ENCODE results near the gene CACNB1. TPM values are rescaled to one million over a fixed set of nuclear protein-coding genes. Genes with fewer than 3 reads are reported as not detected.

Gene CACNB1
- total and polyA plus RNA-seq, 2 of the 13 experiments (the other 11 are each of a cell fraction or from before 2014, with no cell fraction given) = 0.75 to 1.5 TPM

DNA sequence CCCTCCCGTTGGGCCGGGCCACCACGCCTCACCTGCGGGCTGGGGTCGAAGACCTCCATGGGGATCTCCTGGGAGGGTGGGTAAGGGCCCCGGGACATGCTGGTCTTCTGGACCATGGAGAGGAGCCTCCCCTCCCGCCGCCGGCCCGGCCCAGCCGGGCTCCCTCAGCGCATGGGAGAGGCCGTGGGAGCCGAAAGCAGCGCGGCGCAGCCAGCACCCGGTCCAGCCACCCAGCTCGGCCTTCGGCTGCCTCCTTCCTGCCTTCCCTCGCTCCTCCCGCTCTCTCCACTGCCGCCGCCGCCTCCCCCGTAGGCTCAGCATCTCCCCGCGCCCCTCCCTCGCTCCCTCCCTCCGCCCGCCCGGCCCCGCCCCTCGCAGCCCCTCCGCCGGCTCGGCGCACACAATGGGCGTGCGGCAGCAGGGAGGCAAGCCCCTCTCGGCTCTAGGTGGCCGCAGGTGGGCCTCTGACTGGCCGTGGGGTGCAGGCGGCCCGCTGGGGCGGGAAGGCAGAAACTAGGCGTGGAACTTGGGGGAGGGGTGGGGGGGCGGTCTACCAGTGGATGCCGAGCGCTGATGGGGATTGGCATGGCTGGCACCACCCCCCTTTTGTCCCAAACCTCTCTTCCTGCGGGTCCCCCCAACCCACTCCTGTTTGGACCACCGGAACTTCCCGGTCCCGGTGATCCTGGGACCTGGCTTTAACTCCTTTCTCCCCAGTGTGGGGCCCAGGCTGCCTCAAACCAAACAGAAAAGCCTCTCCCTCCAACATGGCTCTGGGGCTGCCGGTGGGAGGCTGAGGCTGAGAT is at the start of gene CACNB1 (continued):
- TF ChIP-seq RORA (CRISPR knock-in tag; IDR thresholded peaks at IDR 0.05) (no peak), PTBP1 (IDR thresholded peaks at IDR 0.05; ENCODE audit: low read depth, low read length, poor library complexity, severe bottlenecking) (no peak), ZNF615 (CRISPR knock-in tag; IDR thresholded peaks at IDR 0.05; ENCODE audit: borderline replicate concordance) (no peak), POLR2G (IDR thresholded peaks at IDR 0.05; ENCODE audit: low read depth, low read length) (0 out of 2 replicates have a peak, but pooled peaks have one; percentile 37), REL (CRISPR knock-in tag; conservative IDR thresholded peaks at IDR 0.05) (0 out of 2 replicates have a peak, but pooled peaks have one; percentile 47), RBAK (CRISPR knock-in tag; IDR thresholded peaks at IDR 0.05) (no peak), ATM (IDR thresholded peaks at IDR 0.05; ENCODE audit: borderline replicate concordance) (no peak), SP1 (IDR thresholded peaks at IDR 0.05) (no peak), SP1 (CRISPR knock-in tag; IDR thresholded peaks at IDR 0.05) (peak; percentile 68), XRCC5 (optimal IDR thresholded peaks at IDR 0.05; ENCODE audit: low read length) (no peak), PITX1 (CRISPR knock-in tag; IDR thresholded peaks at IDR 0.05) (peak; percentile 38; the same call in 1 of the 2 replicates), ZNF17 (CRISPR knock-in tag; IDR thresholded peaks at IDR 0.05) (no peak), SMC3 (IDR thresholded peaks at IDR 0.05; ENCODE audit: low read length) (no peak), SSRP1 (CRISPR knock-in tag; IDR thresholded peaks at IDR 0.05) (no peak), ZBTB1 (CRISPR knock-in tag; IDR thresholded peaks at IDR 0.05; ENCODE audit: borderline replicate concordance) (no peak), ZMYM4 (CRISPR knock-in tag; IDR thresholded peaks at IDR 0.05) (0 out of 2 replicates have a peak, but pooled peaks have one; percentile 18)
- TF ChIP-seq, protein P1, sequence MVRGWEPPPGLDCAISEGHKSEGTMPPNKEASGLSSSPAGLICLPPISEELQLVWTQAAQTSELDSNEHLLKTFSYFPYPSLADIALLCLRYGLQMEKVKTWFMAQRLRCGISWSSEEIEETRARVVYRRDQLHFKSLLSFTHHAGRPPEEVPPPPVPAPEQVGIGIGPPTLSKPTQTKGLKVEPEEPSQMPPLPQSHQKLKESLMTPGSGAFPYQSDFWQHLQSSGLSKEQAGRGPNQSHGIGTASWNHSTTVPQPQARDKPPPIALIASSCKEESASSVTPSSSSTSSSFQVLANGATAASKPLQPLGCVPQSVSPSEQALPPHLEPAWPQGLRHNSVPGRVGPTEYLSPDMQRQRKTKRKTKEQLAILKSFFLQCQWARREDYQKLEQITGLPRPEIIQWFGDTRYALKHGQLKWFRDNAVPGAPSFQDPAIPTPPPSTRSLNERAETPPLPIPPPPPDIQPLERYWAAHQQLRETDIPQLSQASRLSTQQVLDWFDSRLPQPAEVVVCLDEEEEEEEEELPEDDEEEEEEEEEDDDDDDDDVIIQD (CRISPR knock-in tag; IDR thresholded peaks at IDR 0.05; ENCODE audit: low read depth) = no peak
- TF ChIP-seq, protein P2, sequence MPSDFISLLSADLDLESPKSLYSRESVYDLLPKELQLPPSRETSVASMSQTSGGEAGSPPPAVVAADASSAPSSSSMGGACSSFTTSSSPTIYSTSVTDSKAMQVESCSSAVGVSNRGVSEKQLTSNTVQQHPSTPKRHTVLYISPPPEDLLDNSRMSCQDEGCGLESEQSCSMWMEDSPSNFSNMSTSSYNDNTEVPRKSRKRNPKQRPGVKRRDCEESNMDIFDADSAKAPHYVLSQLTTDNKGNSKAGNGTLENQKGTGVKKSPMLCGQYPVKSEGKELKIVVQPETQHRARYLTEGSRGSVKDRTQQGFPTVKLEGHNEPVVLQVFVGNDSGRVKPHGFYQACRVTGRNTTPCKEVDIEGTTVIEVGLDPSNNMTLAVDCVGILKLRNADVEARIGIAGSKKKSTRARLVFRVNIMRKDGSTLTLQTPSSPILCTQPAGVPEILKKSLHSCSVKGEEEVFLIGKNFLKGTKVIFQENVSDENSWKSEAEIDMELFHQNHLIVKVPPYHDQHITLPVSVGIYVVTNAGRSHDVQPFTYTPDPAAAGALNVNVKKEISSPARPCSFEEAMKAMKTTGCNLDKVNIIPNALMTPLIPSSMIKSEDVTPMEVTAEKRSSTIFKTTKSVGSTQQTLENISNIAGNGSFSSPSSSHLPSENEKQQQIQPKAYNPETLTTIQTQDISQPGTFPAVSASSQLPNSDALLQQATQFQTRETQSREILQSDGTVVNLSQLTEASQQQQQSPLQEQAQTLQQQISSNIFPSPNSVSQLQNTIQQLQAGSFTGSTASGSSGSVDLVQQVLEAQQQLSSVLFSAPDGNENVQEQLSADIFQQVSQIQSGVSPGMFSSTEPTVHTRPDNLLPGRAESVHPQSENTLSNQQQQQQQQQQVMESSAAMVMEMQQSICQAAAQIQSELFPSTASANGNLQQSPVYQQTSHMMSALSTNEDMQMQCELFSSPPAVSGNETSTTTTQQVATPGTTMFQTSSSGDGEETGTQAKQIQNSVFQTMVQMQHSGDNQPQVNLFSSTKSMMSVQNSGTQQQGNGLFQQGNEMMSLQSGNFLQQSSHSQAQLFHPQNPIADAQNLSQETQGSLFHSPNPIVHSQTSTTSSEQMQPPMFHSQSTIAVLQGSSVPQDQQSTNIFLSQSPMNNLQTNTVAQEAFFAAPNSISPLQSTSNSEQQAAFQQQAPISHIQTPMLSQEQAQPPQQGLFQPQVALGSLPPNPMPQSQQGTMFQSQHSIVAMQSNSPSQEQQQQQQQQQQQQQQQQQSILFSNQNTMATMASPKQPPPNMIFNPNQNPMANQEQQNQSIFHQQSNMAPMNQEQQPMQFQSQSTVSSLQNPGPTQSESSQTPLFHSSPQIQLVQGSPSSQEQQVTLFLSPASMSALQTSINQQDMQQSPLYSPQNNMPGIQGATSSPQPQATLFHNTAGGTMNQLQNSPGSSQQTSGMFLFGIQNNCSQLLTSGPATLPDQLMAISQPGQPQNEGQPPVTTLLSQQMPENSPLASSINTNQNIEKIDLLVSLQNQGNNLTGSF (CRISPR knock-in tag; IDR thresholded peaks at IDR 0.05) = no peak
- TF ChIP-seq, protein P3, sequence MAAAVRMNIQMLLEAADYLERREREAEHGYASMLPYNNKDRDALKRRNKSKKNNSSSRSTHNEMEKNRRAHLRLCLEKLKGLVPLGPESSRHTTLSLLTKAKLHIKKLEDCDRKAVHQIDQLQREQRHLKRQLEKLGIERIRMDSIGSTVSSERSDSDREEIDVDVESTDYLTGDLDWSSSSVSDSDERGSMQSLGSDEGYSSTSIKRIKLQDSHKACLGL (CRISPR knock-in tag; IDR thresholded peaks at IDR 0.05) = no peak
- TF ChIP-seq, protein P4, sequence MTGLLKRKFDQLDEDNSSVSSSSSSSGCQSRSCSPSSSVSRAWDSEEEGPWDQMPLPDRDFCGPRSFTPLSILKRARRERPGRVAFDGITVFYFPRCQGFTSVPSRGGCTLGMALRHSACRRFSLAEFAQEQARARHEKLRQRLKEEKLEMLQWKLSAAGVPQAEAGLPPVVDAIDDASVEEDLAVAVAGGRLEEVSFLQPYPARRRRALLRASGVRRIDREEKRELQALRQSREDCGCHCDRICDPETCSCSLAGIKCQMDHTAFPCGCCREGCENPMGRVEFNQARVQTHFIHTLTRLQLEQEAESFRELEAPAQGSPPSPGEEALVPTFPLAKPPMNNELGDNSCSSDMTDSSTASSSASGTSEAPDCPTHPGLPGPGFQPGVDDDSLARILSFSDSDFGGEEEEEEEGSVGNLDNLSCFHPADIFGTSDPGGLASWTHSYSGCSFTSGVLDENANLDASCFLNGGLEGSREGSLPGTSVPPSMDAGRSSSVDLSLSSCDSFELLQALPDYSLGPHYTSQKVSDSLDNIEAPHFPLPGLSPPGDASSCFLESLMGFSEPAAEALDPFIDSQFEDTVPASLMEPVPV (CRISPR knock-in tag; IDR thresholded peaks at IDR 0.05) = no peak
- TF ChIP-seq, protein P5, sequence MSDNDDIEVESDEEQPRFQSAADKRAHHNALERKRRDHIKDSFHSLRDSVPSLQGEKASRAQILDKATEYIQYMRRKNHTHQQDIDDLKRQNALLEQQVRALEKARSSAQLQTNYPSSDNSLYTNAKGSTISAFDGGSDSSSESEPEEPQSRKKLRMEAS (IDR thresholded peaks at IDR 0.05) = peak; percentile 33; the same call in 1 of the 2 replicates
